GM23338 (cell line): Measurements from ENCODE around the gene DNAJC5G. TPM values are rescaled to one million over a fixed set of nuclear protein-coding genes. Genes with fewer than 3 reads are reported as not detected.

Experiments used
- ATAC-seq: fragments of 200-7000 bp; cut with Tn5 transposase; 3 replicates; pipeline ENCODE4 v1.9.1; 2020
- DNase-seq: peaks from one replicate; pipeline ENCODE4 v3.0.0-alpha.2; 2015; ENCODE audit warnings: low spot score
- H2AFZ ChIP-seq: fragments of 200-600 bp; sonication (generic); 2 replicates; pipeline ENCODE4 v1.8.0; 2016; ENCODE audit warnings: antibody characterized with exemption, mild to moderate bottlenecking, moderate library complexity
- H3F3A ChIP-seq: fragments of 200-600 bp; sonication (generic); replicated peaks from 2 replicates; pipeline ENCODE4 v1.8.0; 2017; ENCODE audit warnings: antibody characterized with exemption, mixed run types, low read depth
- H3K27ac ChIP-seq: fragments of 200-600 bp; sonication (generic); 2 replicates; pipeline ENCODE4 v1.6.1; 2016; ENCODE audit warnings: low read depth
- H3K27me3 ChIP-seq: fragments of 200-600 bp; sonication (generic); 2 replicates; pipeline ENCODE4 v1.8.0; 2016; ENCODE audit warnings: mild to moderate bottlenecking, mixed run types, moderate library complexity; ENCODE audit not compliant: insufficient read depth
- H3K36me3 ChIP-seq: fragments of 200-600 bp; sonication (generic); 2 replicates; pipeline ENCODE4 v1.8.0; 2016; ENCODE audit warnings: mild to moderate bottlenecking; ENCODE audit not compliant: insufficient read depth
- H3K4me1 ChIP-seq: fragments of 200-600 bp; sonication (generic); 2 replicates; pipeline ENCODE4 v1.8.0; 2016; ENCODE audit warnings: mild to moderate bottlenecking, moderate library complexity; ENCODE audit not compliant: insufficient read depth
- H3K4me2 ChIP-seq: fragments of 200-600 bp; sonication (generic); 2 replicates; pipeline ENCODE4 v1.7.1; 2017; ENCODE audit warnings: mixed run types
- H3K4me3 ChIP-seq: fragments of 200-600 bp; sonication (generic); 2 replicates; pipeline ENCODE4 v1.6.1; 2016; ENCODE audit warnings: mixed run types
- H3K79me2 ChIP-seq: fragments of 200-600 bp; sonication (generic); replicated peaks from 2 replicates; pipeline ENCODE4 v1.8.0; 2017; ENCODE audit warnings: mild to moderate bottlenecking; ENCODE audit not compliant: insufficient read depth
- H3K9me2 ChIP-seq: fragments of 200-600 bp; sonication (generic); 2 replicates; pipeline ENCODE4 v1.8.0; 2017; ENCODE audit not compliant: insufficient read depth
- H4K20me1 ChIP-seq: fragments of 200-600 bp; sonication (generic); replicated peaks from 2 replicates; pipeline ENCODE4 v1.8.0; 2017; ENCODE audit warnings: mild to moderate bottlenecking; ENCODE audit not compliant: insufficient read depth
- H3K27ac Mint-ChIP-seq: 2 replicates; pipeline ENCODE4 v1.8.0; 2020; ENCODE audit warnings: inconsistent platforms, mild to moderate bottlenecking, moderate library complexity, mixed read lengths
- H3K27me3 Mint-ChIP-seq: 3 replicates; pipeline ENCODE4 v1.8.0; 2022; ENCODE audit warnings: low read depth, mild to moderate bottlenecking, moderate library complexity, mixed read lengths, inconsistent platforms; ENCODE audit not compliant: insufficient read depth, poor library complexity
- H3K36me3 Mint-ChIP-seq: 3 replicates; pipeline ENCODE4 v1.8.0; 2021; ENCODE audit warnings: low read depth, mild to moderate bottlenecking, inconsistent platforms, moderate library complexity, mixed read lengths
- H3K4me1 Mint-ChIP-seq: 3 replicates; pipeline ENCODE4 v1.8.0; 2020; ENCODE audit warnings: mild to moderate bottlenecking, inconsistent platforms, mixed read lengths
- H3K4me3 Mint-ChIP-seq: 3 replicates; pipeline ENCODE4 v1.8.0; 2021; ENCODE audit warnings: moderate library complexity, mild to moderate bottlenecking, inconsistent platforms, mixed read lengths
- H3K9me3 Mint-ChIP-seq: 3 replicates; pipeline ENCODE4 v1.8.0; 2020; ENCODE audit warnings: moderate library complexity, mild to moderate bottlenecking, inconsistent platforms, mixed read lengths
- CREB1 ChIP-seq: fragments of 250-450 bp; sonication (Bioruptor Pico); IDR thresholded peaks from 2 replicates; pipeline ENCODE4 v1.5.0; 2020; ENCODE audit warnings: low read depth, mild to moderate bottlenecking, moderate library complexity
- EZH2phosphoT487 ChIP-seq: fragments of 200-600 bp; sonication (generic); IDR thresholded peaks from one replicate; pipeline ENCODE4 v1.8.1; 2018; ENCODE audit warnings: antibody characterized with exemption; ENCODE audit not compliant: unreplicated experiment
- NANOG ChIP-seq: IDR thresholded peaks from 2 replicates; pipeline ENCODE4 v1.6.1; 2016; ENCODE audit warnings: antibody characterized with exemption, borderline replicate concordance
- POLR2AphosphoS5 ChIP-seq: IDR thresholded peaks from 2 replicates; pipeline ENCODE4 v1.6.1; 2016; ENCODE audit warnings: antibody characterized with exemption, low read depth
- STAT1 ChIP-seq: IDR thresholded peaks from one replicate; pipeline ENCODE4 v1.6.1; 2016; ENCODE audit warnings: antibody characterized with exemption; ENCODE audit not compliant: unreplicated experiment
- ZNF114 ChIP-seq: fragments of 250-450 bp; sonication (Bioruptor Pico); IDR thresholded peaks from 2 replicates; pipeline ENCODE4 v1.5.0; 2020; ENCODE audit warnings: mild to moderate bottlenecking, moderate library complexity
- polyA plus RNA-seq: library from polyadenylated mRNA; unstranded; fragments of >200 nt; fragmentation: Nextera tagmentation; extraction: Ambion mirVana; gene quantifications from 2 replicates; pipeline ENCODE4 v1.2.1, GENCODE V29; 2016
- total RNA-seq: library from RNA; depleted of rRNA; stranded (reverse); fragments of >200 nt; shearing (Covaris generic); gene quantifications from 2 replicates; pipeline ENCODE4 v1.2.3, GENCODE V29; 2014; rRNA removed

The DNAJC5G gene
- total and polyA plus RNA-seq, 2 experiments from 2014 or later = 0.59 TPM; not detected in 1

DNA sequence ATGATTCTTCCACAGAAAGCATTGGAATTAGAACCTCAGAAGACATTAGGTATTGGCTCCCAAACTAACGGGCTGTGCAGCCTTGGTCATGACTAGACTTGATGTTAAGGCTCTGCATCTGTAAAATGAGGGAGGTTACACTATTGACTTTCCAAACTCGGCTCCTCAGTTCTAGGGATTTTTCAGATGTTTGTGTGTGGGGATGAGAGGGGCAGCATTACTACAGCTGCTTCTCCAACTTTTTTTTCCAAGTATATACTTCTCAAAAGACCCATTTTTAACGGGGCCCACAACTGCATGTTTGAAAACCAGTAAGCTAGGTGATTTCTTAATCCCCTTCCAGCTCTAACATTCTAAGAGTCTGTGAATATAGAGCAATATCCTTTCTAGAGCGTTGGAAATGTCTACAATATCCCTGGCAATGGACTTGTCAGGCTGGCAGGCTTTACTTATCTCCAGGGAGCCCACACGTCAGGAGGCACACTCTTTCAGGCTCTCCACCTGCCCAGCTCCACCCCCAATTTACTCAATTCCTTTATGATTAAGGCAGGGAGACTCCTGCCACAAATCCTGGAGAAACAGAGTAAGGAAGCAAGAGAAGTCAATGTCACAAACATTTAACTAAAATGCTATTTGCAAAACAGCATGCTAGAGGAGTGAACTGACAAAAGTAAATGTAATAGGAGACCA, 48.5 kb downstream of the DNAJC5G start:
- peak overlapping the region; percentile 66 for H2AFZ ChIP-seq

DNA sequence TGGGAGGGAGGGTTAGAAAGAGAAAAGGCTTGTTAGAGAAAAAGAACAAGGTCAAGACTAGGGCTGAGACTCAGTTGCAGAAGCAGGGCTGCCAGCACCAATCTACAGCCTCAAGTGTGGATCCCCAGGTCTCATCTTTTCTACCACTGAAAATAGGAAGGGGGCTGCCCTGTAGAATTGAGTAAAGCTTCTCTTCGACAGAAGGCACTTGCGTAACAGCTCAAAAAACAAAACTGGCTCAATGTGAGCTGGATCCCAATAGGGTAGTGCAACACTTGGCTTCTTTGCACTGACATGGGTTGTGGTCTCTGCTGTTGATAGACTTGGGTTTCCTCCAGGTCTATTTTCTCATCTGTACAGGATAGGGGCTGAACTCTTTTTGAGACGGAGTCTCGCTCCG, 49.5 kb downstream of the DNAJC5G start:
- Histone ChIP-seq H3F3A (peaks cover 23% of the 10 kb centered on the region; the same call in 1 of the 2 replicates), H3K4me3 (no peak overlapping the region), H3K79me2 (peaks cover 5% of the 10 kb centered on the region), H3K36me3 (peaks cover 27% of the 10 kb centered on the region), H4K20me1 (no peaks in the 10 kb centered on the region), H3K4me2 (no peak overlapping the region), H3K9me2 (no peaks in the 10 kb centered on the region), H2AFZ (no peak overlapping the region), H3K27me3 (no peaks in the 10 kb centered on the region), H3K4me1 (peaks cover 14% of the 10 kb centered on the region), H3K27ac (peak overlapping the region; percentile 64; the same call in 1 of the 2 replicates)
- Mint-ChIP-seq H3K36me3 (peaks cover 41% of the 10 kb centered on the region), H3K9me3 (no peaks in the 10 kb centered on the region), H3K27me3 (peaks cover 8% of the 10 kb centered on the region), H3K4me3 (peak overlapping the region; percentile 17; the same call in 1 of the 3 replicates), H3K27ac (no peak overlapping the region), H3K4me1 (peaks cover 10% of the 10 kb centered on the region)
- TF ChIP-seq STAT1 (no peak), POLR2AphosphoS5 (peak; percentile 11; the same call in 1 of the 2 replicates)
- DNase-seq (no peak), ATAC-seq (no peak)

More for the DNA sequence above, 48.5 kb downstream of the DNAJC5G start:
- Histone ChIP-seq H3K79me2 (peaks cover 5% of the 10 kb centered on the region), H3K9me2 (no peaks in the 10 kb centered on the region), H3K4me3 (peak overlapping the region; percentile 99), H3K27ac (peak overlapping the region; percentile 95), H4K20me1 (no peaks in the 10 kb centered on the region), H3K36me3 (peaks cover 18% of the 10 kb centered on the region), H3F3A (peaks cover 21% of the 10 kb centered on the region; the same call in 1 of the 2 replicates), H3K4me2 (peak overlapping the region; percentile 99), H3K4me1 (peaks cover 14% of the 10 kb centered on the region), H3K27me3 (no peaks in the 10 kb centered on the region)
- peak overlapping the region; percentile 99 for H3K27ac Mint-ChIP-seq
- DNase-seq (peak; percentile 37), ATAC-seq (peak; percentile 5; the same call in 2 of the 3 replicates)
- H3K36me3 Mint-ChIP-seq = peaks cover 32% of the 10 kb centered on the region
- no peaks in the 10 kb centered on the region for H3K9me3 Mint-ChIP-seq
- H3K4me1 Mint-ChIP-seq = peaks cover 10% of the 10 kb centered on the region
- TF ChIP-seq EZH2phosphoT487 (no peak), NANOG (no peak), CREB1 (CRISPR knock-in tag) (no peak), ZNF114 (no peak)
- H3K27me3 Mint-ChIP-seq = peaks cover 4% of the 10 kb centered on the region
- H3K4me3 Mint-ChIP-seq = peak overlapping the region; percentile 98

Other genes with a start within 250 kb of the DNAJC5G start
- gene TMEM214, start 242.5 kb upstream of the DNAJC5G start, total RNA-seq = 34.2 and 36.5 TPM in 2 replicates
- gene TMEM214, start 242.5 kb upstream of the DNAJC5G start, polyA plus RNA-seq = 16.2 and 18.4 TPM in 2 replicates
- 31.3 and 32.9 TPM in 2 replicates for gene AGBL5, start 223.8 kb upstream of the DNAJC5G start, total RNA-seq
- 17.9 and 18.5 TPM in 2 replicates for gene AGBL5, start 223.8 kb upstream of the DNAJC5G start, polyA plus RNA-seq
- gene OST4, start 203.8 kb upstream of the DNAJC5G start, total RNA-seq = 155 and 226 TPM in 2 replicates
- gene OST4, start 203.8 kb upstream of the DNAJC5G start, polyA plus RNA-seq = 568 and 617 TPM in 2 replicates
- gene EMILIN1, start 196.8 kb upstream of the DNAJC5G start, total RNA-seq = 4.8 and 15.4 TPM in 2 replicates
- gene EMILIN1, start 196.8 kb upstream of the DNAJC5G start, polyA plus RNA-seq = 3.2 and 4.5 TPM in 2 replicates
- gene KHK, start 188.7 kb upstream of the DNAJC5G start, total RNA-seq = 8.8 and 9.7 TPM in 2 replicates
- 8.4 and 9.7 TPM in 2 replicates for gene KHK, start 188.7 kb upstream of the DNAJC5G start, polyA plus RNA-seq
- gene CGREF1, start 156.3 kb upstream of the DNAJC5G start, total RNA-seq = 2.3 and 4.1 TPM in 2 replicates
- 3.5 and 4.5 TPM in 2 replicates for gene CGREF1, start 156.3 kb upstream of the DNAJC5G start, polyA plus RNA-seq
- 0.19 and 0.38 TPM in 2 replicates for gene ABHD1, start 151.6 kb upstream of the DNAJC5G start, total RNA-seq
- gene ABHD1, start 151.6 kb upstream of the DNAJC5G start, polyA plus RNA-seq = 0.55 and 0.66 TPM in 2 replicates
- gene PREB, start 140.8 kb upstream of the DNAJC5G start, total RNA-seq = 65.9 and 79.7 TPM in 2 replicates
- 39.0 and 41.2 TPM in 2 replicates for gene PREB, start 140.8 kb upstream of the DNAJC5G start, polyA plus RNA-seq
- gene PRR30, start 136.0 kb upstream of the DNAJC5G start, total RNA-seq = not detected in 2 replicates
- not detected in 2 replicates for gene PRR30, start 136.0 kb upstream of the DNAJC5G start, polyA plus RNA-seq
- 0.07 TPM in 1 of 2 replicates, not detected in the other for gene TCF23, start 126.4 kb upstream of the DNAJC5G start, total RNA-seq
- gene TCF23, start 126.4 kb upstream of the DNAJC5G start, polyA plus RNA-seq = 0.03 TPM in 1 of 2 replicates, not detected in the other
- 98.3 and 129 TPM in 2 replicates for gene ATRAID, start 63.4 kb upstream of the DNAJC5G start, total RNA-seq
- gene ATRAID, start 63.4 kb upstream of the DNAJC5G start, polyA plus RNA-seq = 154 and 164 TPM in 2 replicates
- gene SLC5A6, start 63.2 kb upstream of the DNAJC5G start, total RNA-seq = 138 and 153 TPM in 2 replicates
- gene SLC5A6, start 63.2 kb upstream of the DNAJC5G start, polyA plus RNA-seq = 41.0 and 44.3 TPM in 2 replicates
- 126 and 147 TPM in 2 replicates for gene CAD, start 58.1 kb upstream of the DNAJC5G start, total RNA-seq
- 38.1 and 39.2 TPM in 2 replicates for gene CAD, start 58.1 kb upstream of the DNAJC5G start, polyA plus RNA-seq
- gene SLC30A3, start 12.4 kb upstream of the DNAJC5G start, total RNA-seq = 5.1 and 8.3 TPM in 2 replicates
- gene SLC30A3, start 12.4 kb upstream of the DNAJC5G start, polyA plus RNA-seq = 4.1 and 6.0 TPM in 2 replicates
- gene TRIM54, start 7.0 kb downstream of the DNAJC5G start, total RNA-seq = 3.3 and 4.5 TPM in 2 replicates
- gene TRIM54, start 7.0 kb downstream of the DNAJC5G start, polyA plus RNA-seq = 1.6 and 3.4 TPM in 2 replicates
- gene UCN, start 33.0 kb downstream of the DNAJC5G start, total RNA-seq = 0.59 TPM in 1 of 2 replicates, not detected in the other
- gene UCN, start 33.0 kb downstream of the DNAJC5G start, polyA plus RNA-seq = 0.30 and 0.99 TPM in 2 replicates
- gene MPV17, start 47.7 kb downstream of the DNAJC5G start, total RNA-seq = 52.5 and 68.9 TPM in 2 replicates
- 93.1 and 94.2 TPM in 2 replicates for gene MPV17, start 47.7 kb downstream of the DNAJC5G start, polyA plus RNA-seq
- gene GTF3C2, start 81.3 kb downstream of the DNAJC5G start, total RNA-seq = 110 and 118 TPM in 2 replicates
- gene GTF3C2, start 81.3 kb downstream of the DNAJC5G start, polyA plus RNA-seq = 69.1 and 81.7 TPM in 2 replicates
- gene EIF2B4, start 94.9 kb downstream of the DNAJC5G start, total RNA-seq = 43.9 and 51.4 TPM in 2 replicates
- 64.0 and 64.4 TPM in 2 replicates for gene EIF2B4, start 94.9 kb downstream of the DNAJC5G start, polyA plus RNA-seq
- gene SNX17, start 95.2 kb downstream of the DNAJC5G start, total RNA-seq = 58.0 and 66.2 TPM in 2 replicates
- 32.6 and 34.0 TPM in 2 replicates for gene SNX17, start 95.2 kb downstream of the DNAJC5G start, polyA plus RNA-seq
- 13.2 and 13.4 TPM in 2 replicates for gene ZNF513, start 105.3 kb downstream of the DNAJC5G start, total RNA-seq
- 10.4 and 11.3 TPM in 2 replicates for gene ZNF513, start 105.3 kb downstream of the DNAJC5G start, polyA plus RNA-seq
- 178 and 183 TPM in 2 replicates for gene PPM1G, start 134.2 kb downstream of the DNAJC5G start, total RNA-seq
- 201 and 211 TPM in 2 replicates for gene PPM1G, start 134.2 kb downstream of the DNAJC5G start, polyA plus RNA-seq
- gene NRBP1, start 153.2 kb downstream of the DNAJC5G start, total RNA-seq = 118 and 128 TPM in 2 replicates
- gene NRBP1, start 153.2 kb downstream of the DNAJC5G start, polyA plus RNA-seq = 73.4 and 75.0 TPM in 2 replicates
- 6.6 and 15.8 TPM in 2 replicates for gene KRTCAP3, start 166.9 kb downstream of the DNAJC5G start, total RNA-seq
- 51.2 and 52.4 TPM in 2 replicates for gene KRTCAP3, start 166.9 kb downstream of the DNAJC5G start, polyA plus RNA-seq
- gene IFT172, start 214.3 kb downstream of the DNAJC5G start, total RNA-seq = 17.2 and 17.6 TPM in 2 replicates
- gene IFT172, start 214.3 kb downstream of the DNAJC5G start, polyA plus RNA-seq = 8.9 and 9.1 TPM in 2 replicates
- gene FNDC4, start 219.8 kb downstream of the DNAJC5G start, total RNA-seq = 13.3 and 13.7 TPM in 2 replicates
- gene FNDC4, start 219.8 kb downstream of the DNAJC5G start, polyA plus RNA-seq = 5.9 and 7.8 TPM in 2 replicates
- not detected in 2 replicates for gene GCKR, start 221.4 kb downstream of the DNAJC5G start, total RNA-seq
- gene GCKR, start 221.4 kb downstream of the DNAJC5G start, polyA plus RNA-seq = not detected in 2 replicates